T-cell (primary cell): ENCODE measurements around the gene FASN. TPM values are rescaled to one million over a fixed set of nuclear protein-coding genes. Genes with fewer than 3 reads are reported as not detected.
A peak's percentile ranks its signal among the peaks of the same experiment; 100 is the strongest.

Experiments
- ATAC-seq, 4 experiments: fragments of 200-7000 bp in 3 of 4; fragments of 150-1000 bp in 1 of 4; cut with Tn5 transposase; replicated peaks in 1 of 4; 1 replicate in 3 of 4; 2 replicates in 1 of 4; pipeline ENCODE4 v1.10.0; 2021; ENCODE audit warnings: moderate library complexity in 3 of 4, mild to moderate bottlenecking in 2 of 4, moderate number of reproducible peaks in 1 of 4
- CTCF ChIA-PET, 2 donors: fragments of 300-600 bp; sonication (Branson Sonifier 250); formaldehyde crosslinking; loops; one replicate each; lab custom pipeline; 2022; ENCODE audit warnings: antibody characterized with exemption in 2 of 2; lab: Charles Lee
- POLR2A ChIA-PET, 2 donors: fragments of 300-600 bp; sonication (Branson Sonifier 250); formaldehyde crosslinking; loops; one replicate each; lab custom pipeline; 2022; ENCODE audit warnings: antibody characterized with exemption in 2 of 2; lab: Charles Lee
- DNase-seq, 35 experiments: peaks; one replicate each; pipeline versions ENCODE4 v3.0.0 to v3.0.0-alpha.2; 2013 to 2023
- H3K27ac ChIP-seq: one replicate; pipeline ENCODE4 v1.5.1; 2013; ENCODE audit warnings: low read length
- H3K27me3 ChIP-seq, 2 experiments: replicated peaks in 1 of 2; 1 replicate in 1 of 2; 2 replicates in 1 of 2; pipeline versions ENCODE4 v1.6.1 to v1.7.0; 2013; ENCODE audit warnings: low read length in 1 of 2, mixed read lengths in 1 of 2; ENCODE audit not compliant: control insufficient read depth in 2 of 2, insufficient read depth in 2 of 2; ENCODE audit errors: extremely low read depth in 1 of 2
- H3K36me3 ChIP-seq, 2 donors: 1 replicate in 1 of 2; 2 replicates in 1 of 2; pipeline versions ENCODE4 v1.6.1 to v1.7.0; 2013; ENCODE audit warnings: low read length in 1 of 2; ENCODE audit not compliant: control insufficient read depth in 2 of 2, insufficient read depth in 1 of 2; ENCODE audit errors: extremely low read depth in 1 of 2
- H3K4me1 ChIP-seq, 2 experiments: 1 replicate in 1 of 2; 2 replicates in 1 of 2; pipeline versions ENCODE4 v1.6.1 to v1.7.0; 2013; ENCODE audit warnings: low read length in 2 of 2, mixed read lengths in 1 of 2; ENCODE audit not compliant: insufficient read depth in 2 of 2, control insufficient read depth in 1 of 2; ENCODE audit errors: extremely low read depth in 1 of 2
- H3K4me3 ChIP-seq, 2 donors: 1 replicate in 1 of 2; 2 replicates in 1 of 2; pipeline versions ENCODE4 v1.5.1 to v1.7.0; 2013; ENCODE audit warnings: mild to moderate bottlenecking in 2 of 2, low read length in 1 of 2, moderate library complexity in 1 of 2; ENCODE audit not compliant: control insufficient read depth in 1 of 2; ENCODE audit errors: extremely low read depth in 1 of 2
- H3K9me3 ChIP-seq: 2 replicates; pipeline ENCODE4 v1.7.0; 2013
- H3K27ac Mint-ChIP-seq, 2 donors: one replicate each; pipeline ENCODE4 v1.8.0; 2020 to 2021; ENCODE audit warnings: mild to moderate bottlenecking in 2 of 2, mixed read lengths in 2 of 2
- H3K27me3 Mint-ChIP-seq, 2 donors: one replicate each; pipeline ENCODE4 v1.8.0; 2021 to 2022; ENCODE audit warnings: mixed read lengths in 2 of 2
- H3K36me3 Mint-ChIP-seq: one replicate; pipeline ENCODE4 v1.8.0; 2021; ENCODE audit warnings: mixed read lengths
- H3K4me1 Mint-ChIP-seq, 3 donors: one replicate each; pipeline ENCODE4 v1.8.0; 2020 to 2022; ENCODE audit warnings: mixed read lengths in 3 of 3, mild to moderate bottlenecking in 1 of 3
- H3K4me3 Mint-ChIP-seq, 3 donors: one replicate each; pipeline ENCODE4 v1.8.0; 2020 to 2022; ENCODE audit warnings: mild to moderate bottlenecking in 3 of 3, mixed read lengths in 3 of 3, moderate library complexity in 3 of 3
- H3K9me3 Mint-ChIP-seq, 3 donors: one replicate each; pipeline ENCODE4 v1.8.0; 2020 to 2022; ENCODE audit warnings: mixed read lengths in 3 of 3
- WGBS: methylation state at CpG from one replicate; pipeline ENCODE4 v1.1.5; 2013; ENCODE audit warnings: missing lambda C conversion rate; ENCODE audit not compliant: insufficient coverage; 5-methylcytosine and 5-hydroxymethylcytosine counted together
- total RNA-seq, 35 experiments: library from RNA in 6 of 35; stranded (reverse) in 6 of 35; fragments of 120-200 nt in 1 of 35; gene quantifications; one replicate each; pipeline versions ENCODE4 v1.2.1 to v1.2.4 and lab custom pipeline; 2013 to 2026

FASN gene
- total RNA-seq, 5 donors from 2014 or later (not counting 1 experiment from before 2014, with no cell fraction given): 48.2 to 144 (median 52.5) TPM

GRCh38 chr17:82029391-82029790 lies 68.6 kb downstream of the FASN start:
- ChIA-PET POLR2A (no interaction called here), CTCF (interaction anchor here in 1 of 2 donors (1.3 kb wide), 1 partner anchor 116 kb away, joined by 3 read pairs; no protein-coding TSS in a partner anchor)
- DNase-seq (no peak), ATAC-seq (no peak)
- no peak overlapping the region for H3K27ac ChIP-seq
- H3K27ac Mint-ChIP-seq: no peak overlapping the region
- H3K9me3 Mint-ChIP-seq: no peaks in the 10 kb centered on the region
- H3K36me3 ChIP-seq: peaks cover 0 to 7% of the 10 kb centered on the region in 2 donors
- H3K4me1 ChIP-seq: peaks cover 2 to 35% of the 10 kb centered on the region in 2 experiments
- WGBS: over 99% methylated on average over 16 of the region's 16 CpGs
- H3K36me3 Mint-ChIP-seq: no peaks in the 10 kb centered on the region
- no peaks in the 10 kb centered on the region for H3K9me3 ChIP-seq
- H3K27me3 ChIP-seq: peaks cover 0 to 15% of the 10 kb centered on the region in 2 experiments
- peaks cover 5 to 16% (median 10%) of the 10 kb centered on the region in 3 donors for H3K4me1 Mint-ChIP-seq
- H3K27me3 Mint-ChIP-seq: no peaks in the 10 kb centered on the region
- no peak overlapping the region for H3K4me3 ChIP-seq
- H3K4me3 Mint-ChIP-seq: peak overlapping the region; percentile 54 to 87 (median 58)

- no peaks in the 10 kb centered on the region for H3K9me3 Mint-ChIP-seq
- H3K27ac Mint-ChIP-seq: no peak overlapping the region
- no peak overlapping the region for H3K27ac ChIP-seq
- H3K36me3 ChIP-seq: peaks cover 0 to 7% of the 10 kb centered on the region in 2 donors
- H3K27me3 Mint-ChIP-seq: no peaks in the 10 kb centered on the region
- peaks cover 4 to 40% of the 10 kb centered on the region in 2 experiments for H3K4me1 ChIP-seq
- WGBS: 96% methylated on average over 8 of the region's 9 CpGs
- ATAC-seq (no peak), DNase-seq (no peak)
- no peaks in the 10 kb centered on the region for H3K36me3 Mint-ChIP-seq
- POLR2A ChIA-PET: no interaction called here
- CTCF ChIA-PET: interaction anchor here in 1 of 2 donors (0.5 to 1.3 kb wide), 2 partner anchors 117 to 157 kb away, joined by 3 to 4 read pairs; no protein-coding TSS in a partner anchor
- peaks cover 7 to 20% (median 14%) of the 10 kb centered on the region in 3 donors for H3K4me1 Mint-ChIP-seq
- H3K27me3 ChIP-seq: peaks cover 0 to 19% of the 10 kb centered on the region in 2 experiments
- no peaks in the 10 kb centered on the region for H3K9me3 ChIP-seq
- peak overlapping the region in 2 of 3 donors; percentile 24 to 87 for H3K4me3 Mint-ChIP-seq
- no peak overlapping the region for H3K4me3 ChIP-seq
These were observed 69.1 kb downstream of the FASN start for GRCh38 chr17:82028966-82029365.

Other genes with a start within 250 kb of the FASN start
- gene P4HB, start 237.7 kb downstream of the FASN start, total RNA-seq: 100 to 1,000 TPM; 228 to 324 (median 269) TPM
- gene ARHGDIA, start 226.9 kb downstream of the FASN start, total RNA-seq: 100 to 1,000 TPM; 473 to 577 (median 504) TPM
- gene ALYREF, start 206.7 kb downstream of the FASN start, total RNA-seq: 10 to 100 TPM; 58.2 to 82.9 (median 63.4) TPM
- gene ANAPC11, start 206.5 kb downstream of the FASN start, total RNA-seq: 10 to 100 TPM; 37.6 to 61.3 (median 51.1) TPM
- under 1 TPM; 0.16 to 0.51 (median 0.41) TPM for gene NPB, start 196.0 kb downstream of the FASN start, total RNA-seq
- 10 to 100 TPM; 24.5 to 55.2 (median 48.2) TPM for gene PCYT2, start 186.8 kb downstream of the FASN start, total RNA-seq
- 10 to 100 TPM; 54.3 to 96.2 (median 77.4) TPM for gene SIRT7, start 180.1 kb downstream of the FASN start, total RNA-seq
- 10 to 100 TPM; 10.6 to 24.8 (median 18.8) TPM for gene MAFG, start 170.5 kb downstream of the FASN start, total RNA-seq
- 10 to 100 TPM in 2 of 5 donors, 1 to 10 TPM in 2, under 1 TPM in 1; 0.93 to 15.4 (median 8.2) TPM for gene PYCR1, start 160.9 kb downstream of the FASN start, total RNA-seq
- gene MYADML2, start 151.0 kb downstream of the FASN start, total RNA-seq: not detected
- under 1 TPM in 3 of 5 donors, not detected in 2; 0.13 to 0.33 (median 0.29) TPM for gene NOTUM, start 137.0 kb downstream of the FASN start, total RNA-seq
- gene ASPSCR1, start 120.6 kb downstream of the FASN start, total RNA-seq: 10 to 100 TPM; 34.6 to 49.7 (median 44.9) TPM
- gene CENPX, start 75.4 kb downstream of the FASN start, total RNA-seq: 10 to 100 TPM; 26.7 to 47.8 (median 43.7) TPM
- gene LRRC45, start 74.9 kb downstream of the FASN start, total RNA-seq: 10 to 100 TPM; 13.3 to 28.5 (median 22.3) TPM
- 1 to 10 TPM; 1.1 to 5.4 (median 3.6) TPM for gene RAC3, start 66.6 kb downstream of the FASN start, total RNA-seq
- gene DCXR, start 60.5 kb downstream of the FASN start, total RNA-seq: 100 to 1,000 TPM in 1 of 5 donors, 10 to 100 TPM in 4; 70.4 to 111 (median 96.1) TPM
- gene RFNG, start 46.4 kb downstream of the FASN start, total RNA-seq: 10 to 100 TPM; 31.5 to 38.6 (median 35.2) TPM
- gene GPS1, start 46.3 kb downstream of the FASN start, total RNA-seq: 100 to 1,000 TPM in 2 of 5 donors, 10 to 100 TPM in 3; 75.3 to 117 (median 98.0) TPM
- gene DUS1L, start 32.4 kb downstream of the FASN start, total RNA-seq: 100 to 1,000 TPM; 137 to 186 (median 177) TPM
- 100 to 1,000 TPM in 3 of 5 donors, 10 to 100 TPM in 2; 86.4 to 127 (median 103) TPM for gene CCDC57, start 114.6 kb upstream of the FASN start, total RNA-seq
- 10 to 100 TPM; 31.9 to 47.3 (median 40.9) TPM for gene SLC16A3, start 130.8 kb upstream of the FASN start, total RNA-seq
- 100 to 1,000 TPM; 177 to 273 (median 194) TPM for gene CSNK1D, start 175.5 kb upstream of the FASN start, total RNA-seq
- gene CD7, start 219.4 kb upstream of the FASN start, total RNA-seq: 100 to 1,000 TPM; 104 to 265 (median 135) TPM
- gene SECTM1, start 235.5 kb upstream of the FASN start, total RNA-seq: 1 to 10 TPM; 1.3 to 5.1 (median 4.4) TPM